Activated T-cell treated with anti-CD3 and anti-CD28 coated beads, Interleukin-2, amount 50 U/mL, for 1 hour (primary cell): Measurements from ENCODE around the gene DNM1.
A peak's percentile ranks its signal among the peaks of the same experiment; 100 is the strongest.
"Not testable (repeated sequence)": the region's sequence is repeated elsewhere in the genome, so short reads cannot be mapped to it uniquely, and the experiment has no call there.

ENCODE experiments used
- DNase-seq: peaks from one replicate; pipeline ENCODE4 v3.0.0-alpha.2; 2020

The DNM1 gene

DNA sequence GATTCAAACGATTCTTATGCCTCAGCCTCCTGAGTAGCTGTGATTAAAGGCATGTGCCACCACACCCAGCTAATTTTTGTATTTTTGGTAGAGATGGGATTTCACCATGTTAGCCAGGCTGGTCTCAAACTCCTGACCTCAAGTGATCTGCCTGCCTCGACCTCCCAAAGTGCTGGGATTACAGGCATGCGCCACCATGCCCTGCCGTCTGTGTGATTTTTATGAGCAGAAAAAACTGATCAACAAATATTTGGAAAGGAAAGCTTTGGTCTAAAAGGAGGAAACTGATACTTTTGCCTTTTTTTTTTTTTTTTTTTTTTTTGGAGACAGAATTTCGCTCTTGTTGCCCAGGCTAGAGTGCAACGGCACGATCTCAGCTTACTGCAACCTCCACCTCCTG lies 27.7 kb downstream of the DNM1 start:
- DNase-seq = not testable (repeated sequence)

DNA sequence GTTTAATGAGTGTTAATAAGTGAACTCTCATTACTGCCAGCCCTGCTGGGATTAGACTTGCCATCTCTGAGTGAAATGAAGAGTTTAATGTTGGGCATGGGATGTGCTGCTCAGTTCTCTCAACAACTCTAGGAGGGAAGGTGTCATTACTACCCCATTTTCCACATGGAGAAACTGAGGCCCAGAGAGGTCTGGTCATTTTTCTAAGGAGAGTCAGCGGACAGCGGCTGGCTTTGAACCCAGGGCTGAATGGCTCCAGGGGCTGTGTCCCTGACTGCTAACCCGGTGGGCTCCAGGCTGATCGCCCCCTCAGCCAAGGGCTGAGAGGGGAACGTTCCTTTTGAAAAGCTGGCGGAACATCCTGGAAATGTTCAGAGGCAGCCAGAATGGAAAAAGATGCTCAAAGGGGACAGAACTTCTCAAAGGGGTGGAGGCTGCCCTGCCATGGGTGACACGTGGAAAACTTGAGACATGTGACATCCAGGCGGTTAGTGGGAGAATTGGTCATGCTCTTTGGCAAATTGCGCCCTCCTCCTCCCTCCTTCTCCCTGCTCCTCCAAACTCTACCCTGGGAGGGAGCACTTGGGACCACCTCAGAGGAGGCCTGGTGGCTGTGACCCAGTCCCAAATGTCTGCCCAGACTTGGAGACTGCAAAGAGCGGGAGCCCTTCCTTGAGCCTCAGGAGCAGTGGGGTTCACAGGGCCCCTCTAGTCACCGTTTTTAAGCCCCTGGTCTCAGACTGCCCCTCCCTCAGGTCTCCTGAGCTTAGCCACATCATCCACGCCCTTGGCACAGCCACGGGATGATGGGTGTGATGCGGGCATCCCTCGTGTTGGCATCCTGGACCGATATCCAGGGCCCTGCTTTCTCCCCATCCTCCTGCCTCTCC lies 28.7 kb downstream of the DNM1 start:
- no peak for DNase-seq

- no peak for DNase-seq
These were observed 29.6 kb downstream of the DNM1 start for GRCh38 chr9:128232528-128233428.

DNA sequence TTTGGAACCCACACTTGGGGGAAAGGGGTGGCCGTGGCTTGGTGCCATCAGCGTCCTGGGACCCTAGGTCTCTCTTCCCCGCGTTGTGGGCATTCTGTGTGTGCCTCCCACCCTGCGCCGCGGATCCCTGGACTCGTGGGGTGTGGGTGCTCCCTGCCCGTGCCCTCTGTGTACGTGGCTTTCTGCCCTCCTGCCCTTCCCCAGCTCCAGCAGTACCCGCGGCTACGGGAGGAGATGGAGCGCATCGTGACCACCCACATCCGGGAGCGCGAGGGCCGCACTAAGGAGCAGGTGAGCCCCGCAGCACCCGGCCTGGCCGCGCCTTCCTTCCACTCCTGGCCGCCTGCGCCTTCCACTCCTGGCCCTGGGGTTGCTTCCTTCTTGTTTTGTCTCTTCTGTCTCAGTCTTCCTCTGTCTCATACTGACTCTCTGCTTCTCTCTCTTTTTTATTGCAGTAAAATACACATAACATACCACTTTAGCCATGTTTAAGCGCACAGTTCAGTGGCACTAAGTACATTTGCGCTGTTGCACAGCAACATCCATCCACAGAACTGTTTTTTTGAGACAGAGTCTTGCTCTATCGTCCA lies 30.7 kb downstream of the DNM1 start:
- no peak for DNase-seq

DNA sequence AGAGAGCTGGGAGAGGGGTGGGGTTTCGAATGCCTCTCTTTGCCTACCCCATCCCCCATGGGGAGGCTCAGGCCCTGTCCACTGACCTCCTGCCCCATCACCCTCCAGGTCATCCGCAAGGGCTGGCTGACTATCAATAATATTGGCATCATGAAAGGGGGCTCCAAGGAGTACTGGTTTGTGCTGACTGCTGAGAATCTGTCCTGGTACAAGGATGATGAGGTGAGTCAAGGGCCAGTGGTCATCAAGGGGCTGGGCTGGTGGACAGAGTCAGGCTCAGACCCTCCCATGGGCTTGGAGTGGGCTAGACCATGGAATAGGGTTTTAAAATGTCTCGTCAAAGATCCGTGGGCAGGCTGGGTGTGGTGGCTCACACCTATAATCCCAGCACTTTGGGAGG lies 38.9 kb downstream of the DNM1 start:
- DNase-seq = no peak

DNA sequence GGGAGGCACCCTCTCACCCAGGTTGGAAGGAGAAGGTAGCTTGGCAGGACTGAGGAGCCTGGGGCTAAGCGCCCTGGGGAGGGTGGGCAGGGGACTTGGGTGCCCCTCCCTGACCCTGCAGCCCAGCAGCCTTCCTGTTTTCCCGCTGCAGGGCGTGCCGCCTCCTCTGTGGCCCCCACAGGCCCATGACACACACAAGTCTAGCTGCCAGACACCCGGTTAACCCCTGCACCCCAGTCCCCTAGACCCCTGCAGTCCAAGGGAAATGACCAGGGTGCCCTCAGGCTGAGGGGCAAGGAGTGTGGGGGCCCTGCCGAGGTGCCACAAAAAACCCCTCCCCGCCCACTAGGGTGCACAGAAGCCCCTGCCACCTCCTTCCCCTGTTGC lies 39.6 kb downstream of the DNM1 start:
- no peak for DNase-seq

DNA sequence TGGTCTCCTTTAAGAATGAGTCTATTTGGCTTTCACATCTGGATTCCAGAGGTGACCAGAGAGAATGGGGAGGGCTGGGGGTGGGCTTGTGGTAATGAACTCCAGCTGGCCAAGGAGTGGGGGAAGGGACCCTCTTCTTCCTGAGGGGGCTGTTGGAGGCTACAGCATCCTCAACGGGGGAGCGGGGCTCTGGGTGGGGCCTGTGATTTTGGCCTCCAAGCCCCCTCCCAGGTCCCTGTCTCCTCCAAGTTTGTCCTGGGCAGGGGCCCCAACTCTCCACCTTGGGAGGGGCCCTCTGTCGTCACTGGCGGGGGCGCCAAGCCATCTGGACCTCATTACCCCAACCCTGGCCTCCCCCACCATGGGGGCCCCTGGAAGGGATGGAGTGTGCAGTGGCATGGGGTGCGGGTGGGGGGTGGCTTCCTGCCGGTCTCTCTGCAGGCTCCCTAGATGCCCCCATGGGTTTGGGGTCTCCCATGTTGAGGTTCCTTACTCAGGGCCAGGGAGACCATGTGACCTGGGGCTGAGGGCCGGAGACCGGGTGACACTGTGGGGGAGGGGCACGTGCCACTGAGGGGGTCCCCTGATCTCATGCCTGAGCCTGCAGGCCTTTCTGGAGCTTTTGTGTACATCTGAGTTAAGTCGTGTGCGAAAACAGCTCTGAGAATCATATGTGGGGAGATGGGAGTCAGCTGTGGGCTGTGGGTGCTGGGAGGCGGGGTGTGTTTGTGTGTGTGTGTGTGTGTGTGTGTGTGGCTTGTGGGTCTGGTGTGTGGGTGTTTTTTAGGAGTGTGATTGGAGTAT lies 40.2 kb downstream of the DNM1 start:
- DNase-seq = no peak

DNA sequence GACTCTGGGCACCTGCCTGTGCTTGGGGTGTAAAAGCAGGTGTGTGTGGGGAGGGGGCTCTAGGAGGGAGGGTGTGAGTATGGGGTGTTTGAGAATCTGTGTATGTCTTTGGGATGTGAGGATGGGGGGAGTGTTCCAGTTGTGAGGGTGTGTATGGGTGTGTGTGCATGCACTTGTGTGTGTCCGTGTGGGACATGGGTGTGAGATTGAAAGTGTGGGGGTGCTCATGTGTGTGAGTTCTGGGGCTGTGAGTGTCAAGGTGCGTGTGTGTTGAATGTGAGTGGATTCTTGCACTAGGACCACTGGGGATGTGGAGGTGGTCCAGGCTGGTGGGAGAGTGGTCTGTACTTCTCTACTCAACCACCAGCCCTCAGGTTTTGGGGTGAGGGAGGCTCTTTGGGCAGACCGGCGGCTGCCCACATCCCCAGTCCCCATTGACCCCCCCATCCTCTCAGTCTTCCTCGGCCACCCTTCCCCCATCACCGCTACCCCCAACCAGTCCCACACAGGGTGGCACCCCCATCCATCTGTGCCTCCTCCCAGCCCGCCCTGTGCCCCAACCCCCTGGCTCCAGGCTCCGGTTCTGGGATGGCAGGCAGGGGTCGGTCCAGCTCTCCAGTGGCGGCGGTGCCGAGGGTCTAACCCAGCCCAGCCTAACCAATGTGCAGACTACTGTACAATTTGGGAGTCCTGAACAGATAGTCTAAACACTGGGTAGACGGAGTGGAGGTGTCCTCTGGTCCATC lies 41.1 kb downstream of the DNM1 start:
- DNase-seq = no peak

DNA sequence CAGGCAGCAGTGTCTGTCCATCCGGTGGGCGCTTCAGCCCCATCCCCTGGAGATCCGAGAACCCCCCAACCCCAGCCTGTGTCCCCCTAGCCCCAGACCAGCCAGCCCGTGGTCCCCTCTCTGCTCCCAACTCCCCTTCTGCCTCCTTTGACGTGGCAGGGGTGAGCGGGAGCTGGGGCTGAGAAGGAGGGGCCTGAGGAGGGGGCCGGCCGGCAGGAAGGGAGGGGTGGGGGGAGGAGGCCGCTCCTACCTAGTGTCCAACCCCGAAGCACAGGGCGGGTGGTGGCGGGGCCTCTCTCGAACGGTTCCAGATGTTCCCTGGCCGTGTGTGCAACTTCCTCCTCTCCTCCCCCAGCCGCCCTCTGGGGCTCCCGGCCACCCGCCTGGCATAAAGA lies 41.7 kb downstream of the DNM1 start:
- DNase-seq = no peak

GRCh38 chr9:128245421-128246151 lies 42.4 kb downstream of the DNM1 start:
- no peak for DNase-seq

- DNase-seq = no peak
These were observed 43.3 kb downstream of the DNM1 start for GRCh38 chr9:128246471-128246870.

- no peak for DNase-seq
These were observed 44.1 kb downstream of the DNM1 start for GRCh38 chr9:128247226-128247803.

DNA sequence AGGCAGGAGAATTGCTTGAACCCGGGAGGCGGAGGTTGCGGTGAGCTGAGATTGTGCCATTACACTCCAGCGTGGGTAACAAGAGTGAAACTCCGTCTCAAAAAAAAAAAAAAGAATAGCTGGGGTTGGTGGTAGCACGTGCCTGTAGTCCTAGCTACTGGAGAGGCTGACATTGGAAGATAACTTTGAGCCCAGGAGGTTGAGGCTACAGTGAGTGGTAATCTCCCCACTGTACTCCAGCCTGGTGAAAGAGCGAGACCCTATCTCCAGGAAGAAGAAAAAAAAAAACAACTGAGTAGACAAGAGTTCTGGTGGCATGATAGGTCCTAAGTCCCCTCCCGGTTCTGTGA lies 46.4 kb downstream of the DNM1 start:
- no peak for DNase-seq

DNA sequence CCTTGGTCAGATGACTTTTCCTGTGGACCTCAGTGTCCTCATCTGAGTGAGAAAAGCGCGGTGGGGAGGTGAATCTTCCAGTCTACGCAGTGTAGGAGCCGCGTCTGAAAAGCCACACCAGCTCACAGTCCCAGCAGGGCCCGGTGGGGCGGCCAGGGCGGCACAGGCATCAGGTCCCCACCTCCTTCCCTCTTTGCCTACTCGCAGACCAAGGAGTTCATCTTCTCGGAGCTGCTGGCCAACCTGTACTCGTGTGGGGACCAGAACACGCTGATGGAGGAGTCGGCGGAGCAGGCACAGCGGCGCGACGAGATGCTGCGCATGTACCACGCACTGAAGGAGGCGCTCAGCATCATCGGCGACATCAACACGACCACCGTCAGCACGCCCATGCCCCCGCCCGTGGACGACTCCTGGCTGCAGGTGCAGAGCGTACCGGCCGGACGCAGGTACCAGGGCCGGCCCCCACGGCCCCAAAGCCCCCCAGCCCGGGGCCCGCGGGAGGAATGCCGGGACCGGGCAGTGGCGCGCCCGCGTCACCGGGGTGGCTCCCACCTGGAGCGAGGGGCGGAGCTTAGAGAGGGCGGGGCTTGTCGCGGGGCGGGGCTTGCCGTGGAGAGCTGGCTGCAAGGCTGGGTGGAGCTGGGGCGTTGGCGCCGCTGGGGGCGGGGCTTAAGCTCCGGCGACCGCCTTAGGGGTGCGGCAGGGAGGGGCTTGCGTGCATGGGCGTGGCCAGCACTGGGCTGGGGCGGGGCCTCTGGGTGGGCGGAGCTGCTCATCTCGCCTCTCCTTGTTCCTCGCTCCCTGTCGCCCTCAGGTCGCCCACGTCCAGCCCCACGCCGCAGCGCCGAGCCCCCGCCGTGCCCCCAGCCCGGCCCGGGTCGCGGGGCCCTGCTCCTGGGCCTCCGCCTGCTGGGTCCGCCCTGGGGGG lies 47.0 kb downstream of the DNM1 start:
- DNase-seq = peak; percentile 100

DNA sequence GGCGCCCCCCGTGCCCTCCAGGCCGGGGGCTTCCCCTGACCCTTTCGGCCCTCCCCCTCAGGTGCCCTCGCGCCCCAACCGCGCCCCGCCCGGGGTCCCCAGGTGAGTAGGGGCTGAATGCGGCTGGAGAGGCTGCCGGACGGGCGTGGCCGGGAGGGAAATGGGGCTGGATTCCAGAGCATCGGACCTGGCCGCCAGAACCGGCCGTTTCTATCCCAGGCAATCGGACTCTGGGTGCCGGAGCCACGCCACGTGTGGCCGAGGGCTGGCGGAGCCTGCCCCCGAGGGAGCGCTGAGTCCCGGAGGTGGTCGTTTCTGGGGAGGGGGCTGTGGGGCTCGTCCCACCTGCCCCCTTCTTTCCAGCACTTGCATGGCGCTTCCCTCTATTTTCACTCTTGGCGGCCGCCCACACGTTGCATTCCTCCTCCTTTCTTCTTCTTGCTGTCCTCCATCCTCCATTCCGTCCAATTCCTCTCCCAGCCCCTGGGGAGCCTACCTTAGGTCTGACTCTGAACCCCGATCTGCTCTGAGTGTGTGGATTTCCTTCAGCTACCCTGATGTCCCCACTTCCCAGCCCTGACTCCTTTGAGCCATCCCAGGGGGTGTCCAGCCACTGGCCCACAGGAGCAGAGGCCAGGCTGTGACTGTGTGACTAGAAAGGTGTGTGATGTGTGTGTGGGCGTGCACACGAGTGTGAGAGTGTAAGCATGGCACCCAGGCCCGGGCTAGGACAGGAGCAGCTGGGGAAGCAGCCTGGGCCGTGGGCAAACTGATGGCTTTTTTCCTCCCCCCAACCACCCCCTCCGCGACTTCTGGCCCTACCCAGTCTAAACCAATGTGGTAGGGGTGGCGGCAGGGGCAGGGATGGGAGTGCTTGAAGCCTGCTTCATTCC lies 47.9 kb downstream of the DNM1 start:
- DNase-seq = no peak

GRCh38 chr9:128251732-128252100 lies 48.5 kb downstream of the DNM1 start:
- no peak for DNase-seq

DNA sequence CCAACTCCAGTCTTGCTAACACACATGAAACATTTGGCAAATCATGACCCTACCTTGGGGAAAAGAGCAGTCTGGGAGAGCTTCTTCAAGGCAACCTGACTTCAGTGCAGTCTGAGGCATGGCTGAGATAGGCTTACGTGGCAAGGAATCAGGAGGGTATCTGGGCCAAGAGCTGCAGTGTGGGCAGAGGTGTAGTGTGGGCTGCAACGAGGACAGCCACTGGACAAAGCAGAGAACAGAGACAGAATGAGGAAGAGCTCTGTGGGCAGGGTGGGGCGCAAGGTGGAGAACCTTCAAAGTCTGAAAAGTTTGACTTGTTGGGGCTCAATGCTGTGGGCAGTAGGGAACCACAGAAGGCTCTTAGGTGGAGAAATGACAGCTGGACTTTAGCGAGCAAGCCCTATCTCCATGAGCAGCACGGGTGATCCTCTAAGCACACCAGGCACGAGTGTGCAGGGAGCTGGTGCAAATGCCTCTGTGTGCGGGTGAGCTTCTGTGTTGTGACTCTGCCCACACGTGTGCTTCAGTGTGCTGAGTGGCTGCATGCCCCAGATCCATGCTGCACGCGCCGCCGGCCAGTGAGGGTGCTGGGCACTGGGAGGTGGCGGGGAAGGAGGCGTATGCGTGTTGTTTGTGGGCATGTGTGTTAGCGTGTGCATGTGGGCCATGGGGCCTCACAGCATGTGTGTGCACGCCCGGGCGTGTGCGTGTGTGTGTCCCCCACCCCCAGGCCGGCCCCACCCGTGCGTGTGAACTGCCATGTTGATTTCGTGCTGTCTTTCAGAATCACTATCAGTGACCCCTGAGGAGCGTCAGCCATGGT lies 49.3 kb downstream of the DNM1 start:
- no peak for DNase-seq
